GM19455 (cell line): Measurements from ENCODE around the gene LPP.

Source experiments
- ATAC-seq: cut with Tn5 transposase; IDR thresholded peaks from one replicate; pipeline ENCODE4 v1.9.1; 2021; ENCODE audit not compliant: unreplicated experiment

Gene LPP

DNA sequence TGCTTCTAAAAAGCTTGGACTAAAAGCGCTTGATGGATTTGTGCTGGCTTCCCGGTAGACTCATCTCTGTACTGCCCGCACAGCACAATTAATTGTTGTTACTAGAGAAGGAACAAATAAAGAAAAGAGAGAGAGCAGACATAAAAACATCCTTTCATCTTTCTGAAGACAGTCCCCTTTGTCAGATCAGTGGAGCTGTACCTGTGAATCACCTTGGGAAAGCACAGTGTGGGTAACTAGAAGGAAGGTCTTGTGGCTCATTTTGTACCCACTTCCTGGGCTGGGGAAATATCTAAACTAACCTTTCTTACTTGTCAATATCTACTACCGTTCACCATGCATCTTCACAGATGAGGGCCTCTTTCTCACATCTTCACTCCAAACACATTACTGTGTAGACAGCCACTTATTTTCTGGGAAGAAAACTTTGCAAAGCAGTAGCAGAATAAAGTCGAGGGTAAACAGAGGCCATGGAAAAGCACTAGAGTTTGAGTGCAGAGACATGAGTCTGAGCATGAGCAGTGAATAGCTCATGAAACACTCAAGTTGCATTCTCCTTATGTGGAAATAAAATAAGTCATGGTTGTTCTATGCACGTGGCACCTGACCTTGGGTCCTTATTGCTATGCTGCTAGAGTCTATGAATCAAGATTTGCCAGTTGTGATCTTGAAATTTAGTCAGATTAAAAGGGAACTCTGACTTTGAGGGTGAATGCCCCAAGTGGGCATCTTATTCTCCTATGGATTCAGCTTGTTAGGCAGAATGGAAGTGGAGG is 169.3 kb downstream of the LPP start:
- ATAC-seq: no peak

- ATAC-seq: no peak
These were observed 172.2 kb downstream of the LPP start for GRCh38 chr3:188326111-188326510.

DNA sequence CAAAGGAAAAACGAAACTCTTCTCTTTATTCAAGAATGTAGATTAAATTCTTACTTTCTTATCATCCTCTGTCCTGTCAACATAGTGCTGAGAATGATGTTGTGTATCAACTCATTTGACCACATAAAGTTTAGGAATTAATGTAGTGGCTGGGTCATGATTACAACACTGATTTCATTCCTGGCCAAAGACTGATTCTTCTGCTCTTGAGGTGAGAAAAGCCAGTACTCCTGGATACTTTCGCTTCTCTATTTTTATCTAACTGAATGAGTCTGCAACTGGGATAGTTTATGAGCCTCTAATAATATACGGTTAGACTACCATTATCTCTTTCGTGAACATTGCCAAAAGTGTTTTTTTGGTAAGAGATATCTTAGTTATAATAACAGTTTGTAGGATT is 173.0 kb downstream of the LPP start:
- ATAC-seq: no peak

DNA sequence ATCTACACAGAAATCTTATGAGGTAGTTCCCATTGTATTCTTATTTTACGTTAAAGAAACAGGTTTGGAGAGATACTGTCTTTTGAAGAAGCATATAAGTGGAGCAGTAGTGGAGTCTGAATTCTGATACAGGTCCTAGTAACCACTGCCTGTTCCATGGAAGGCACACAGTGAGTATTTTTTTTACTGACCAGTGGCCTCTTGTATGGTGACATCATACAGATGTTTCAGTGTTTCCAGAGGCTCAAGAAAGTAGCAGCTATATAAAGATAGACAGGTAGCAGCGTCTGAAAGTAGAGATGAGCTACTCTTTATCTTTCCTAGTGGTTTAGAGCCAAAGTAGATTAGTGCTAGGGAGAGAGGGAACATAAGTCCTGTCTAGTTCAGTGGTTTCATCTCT is 173.5 kb downstream of the LPP start:
- ATAC-seq: no peak

GRCh38 chr3:188330138-188330537 is 176.2 kb downstream of the LPP start:
- ATAC-seq: no peak

GRCh38 chr3:188331166-188331565 is 177.2 kb downstream of the LPP start:
- ATAC-seq: no peak

- no peak for ATAC-seq
These were observed 178.1 kb downstream of the LPP start for GRCh38 chr3:188332085-188332484.

- no peak for ATAC-seq
These were observed 181.7 kb downstream of the LPP start for GRCh38 chr3:188335656-188336055.

- no peak for ATAC-seq
These were observed 182.2 kb downstream of the LPP start for GRCh38 chr3:188336178-188336577.

- no peak for ATAC-seq
These were observed 183.3 kb downstream of the LPP start for GRCh38 chr3:188337232-188337631.

- no peak for ATAC-seq
These were observed 184.1 kb downstream of the LPP start for GRCh38 chr3:188338086-188338485.

- no peak for ATAC-seq
These were observed 185.7 kb downstream of the LPP start for GRCh38 chr3:188339410-188340295.

DNA sequence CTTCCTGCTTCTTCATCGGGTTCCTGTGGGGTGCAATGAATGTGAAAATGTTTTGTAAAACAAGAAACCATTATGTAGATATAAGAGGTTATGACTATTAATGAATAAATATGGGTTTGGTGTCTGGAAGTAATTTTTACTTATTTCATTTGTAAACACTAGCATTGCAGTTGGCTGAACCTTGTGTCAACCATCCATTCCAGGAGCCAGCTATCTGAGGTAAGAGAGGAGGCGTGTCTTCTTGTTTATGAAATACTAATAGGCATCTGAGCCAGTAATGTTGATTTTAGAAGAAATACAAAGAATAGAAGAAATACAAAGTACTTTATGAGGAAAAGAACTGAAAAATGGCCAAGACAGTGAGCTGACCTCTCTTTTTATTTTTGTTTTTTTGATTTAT is 187.5 kb downstream of the LPP start:
- no peak for ATAC-seq

GRCh38 chr3:188342991-188343732 is 189.2 kb downstream of the LPP start:
- ATAC-seq: no peak

DNA sequence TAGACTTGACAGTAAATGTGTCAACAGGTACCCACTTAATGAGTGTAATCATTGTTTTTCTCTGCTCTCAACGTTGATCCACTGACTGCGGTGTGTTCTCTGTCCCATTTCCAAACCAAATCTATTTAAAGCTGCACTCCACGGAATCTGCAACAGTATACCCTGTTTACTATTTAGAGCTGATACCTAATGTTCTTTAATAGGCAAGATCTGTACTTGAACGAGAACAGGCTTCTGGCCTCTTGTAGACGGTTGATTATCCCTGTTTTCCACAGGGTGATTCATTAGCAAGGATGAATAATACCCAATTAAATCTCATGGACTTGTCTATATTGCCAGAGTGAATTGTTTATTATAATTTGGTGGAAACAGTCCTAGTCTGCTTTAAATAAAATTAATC is 189.9 kb downstream of the LPP start:
- ATAC-seq: no peak

DNA sequence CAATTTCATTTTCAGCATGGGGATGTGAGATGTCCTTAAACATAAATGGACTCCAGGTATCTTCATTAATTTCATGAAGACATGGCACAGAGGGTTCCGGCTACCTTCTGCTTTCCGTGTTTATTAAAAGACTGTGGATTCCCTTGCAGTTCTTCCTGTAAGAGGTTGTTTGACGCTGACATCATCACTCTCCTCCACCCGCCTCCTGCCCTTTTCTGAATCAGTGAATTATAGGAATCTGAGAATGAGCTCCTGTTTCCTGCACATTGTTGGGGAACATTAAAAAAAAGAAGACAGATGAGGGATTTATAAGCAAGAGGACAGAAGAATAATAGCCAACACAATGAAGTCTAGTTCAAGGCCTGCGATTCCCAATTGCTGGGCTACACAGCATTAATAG is 191.3 kb downstream of the LPP start:
- no peak for ATAC-seq

DNA sequence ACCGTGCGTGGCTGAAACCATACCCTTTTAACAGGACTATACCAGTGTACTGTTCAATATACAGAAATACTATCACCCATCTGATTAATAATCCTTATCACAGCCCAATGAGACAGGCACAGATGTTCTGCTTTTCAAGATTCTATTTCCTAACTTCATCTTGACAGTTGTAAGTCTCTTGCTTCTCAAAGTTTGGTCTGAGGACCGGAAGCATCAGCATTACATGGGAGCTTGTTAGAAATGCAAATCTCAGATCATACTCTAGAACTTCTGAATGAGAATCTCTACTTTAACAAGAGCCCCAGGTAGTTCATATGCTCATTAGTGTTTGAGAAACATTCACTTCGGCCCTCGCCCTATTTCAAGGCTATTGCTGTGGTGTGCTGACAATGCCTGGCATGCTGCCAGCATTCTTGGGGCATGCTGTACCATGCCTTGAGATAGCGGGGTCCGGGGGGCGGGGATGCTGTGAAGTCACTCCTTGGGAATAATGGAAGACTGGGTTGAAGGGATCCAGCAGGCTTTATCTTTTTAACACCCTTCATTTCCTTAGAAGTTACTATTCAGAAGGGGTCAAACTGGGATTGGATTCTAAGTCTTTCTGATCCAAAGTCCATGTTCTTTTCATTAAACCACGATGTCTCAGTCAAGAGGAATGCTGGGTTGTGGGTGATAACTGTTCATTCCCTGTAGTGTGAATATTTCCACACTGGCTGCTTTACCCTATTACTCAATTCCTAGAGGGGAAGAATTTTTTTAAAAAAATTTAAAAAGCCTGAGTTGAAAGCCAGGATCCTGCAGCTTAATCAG is 194.7 kb downstream of the LPP start:
- ATAC-seq: no peak

DNA sequence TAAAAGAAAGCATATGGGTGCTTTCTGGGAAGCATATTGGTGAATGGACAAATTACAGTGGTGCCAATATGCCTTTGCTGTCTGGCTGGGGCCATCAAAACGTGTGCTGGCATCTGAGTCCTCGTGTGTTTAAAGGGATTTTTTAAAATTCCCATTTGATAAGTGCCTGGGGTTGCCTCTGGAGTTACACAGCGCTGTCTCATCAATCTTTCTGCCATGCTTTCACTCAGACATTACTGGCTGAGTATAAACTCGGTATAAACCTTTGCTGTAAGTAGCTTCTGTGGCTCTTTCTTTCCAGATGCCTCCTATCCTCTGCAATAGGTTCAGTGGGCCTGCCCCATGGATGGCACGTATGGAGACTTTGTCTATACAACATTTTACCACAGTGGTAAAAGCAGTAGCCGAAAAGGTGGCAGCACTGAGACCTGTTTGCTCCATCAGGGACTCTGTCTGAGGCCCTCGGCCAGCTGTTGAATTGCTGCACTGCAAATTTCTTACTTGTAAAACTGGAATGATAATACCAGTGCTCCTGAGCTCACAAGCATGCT is 195.5 kb downstream of the LPP start:
- ATAC-seq: no peak

DNA sequence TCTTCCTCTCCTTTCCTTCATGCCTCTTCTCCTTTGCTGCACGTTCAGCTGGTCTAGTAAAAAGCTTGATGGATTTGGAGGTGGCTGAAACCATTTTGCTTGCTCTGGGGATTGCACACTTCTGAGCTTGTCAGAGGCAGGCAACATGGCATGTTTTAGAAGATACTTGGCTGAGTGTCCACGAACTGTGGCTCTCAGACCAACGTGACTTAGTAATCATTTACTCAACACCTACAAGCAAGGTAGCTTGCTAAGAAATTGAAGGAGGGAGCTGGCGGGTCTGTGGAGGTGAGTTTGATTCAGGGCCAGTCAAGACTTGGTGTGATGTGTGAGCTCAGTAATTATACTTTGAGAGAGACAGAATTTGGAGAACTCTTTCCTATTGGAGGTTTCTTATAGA is 196.0 kb downstream of the LPP start:
- no peak for ATAC-seq

DNA sequence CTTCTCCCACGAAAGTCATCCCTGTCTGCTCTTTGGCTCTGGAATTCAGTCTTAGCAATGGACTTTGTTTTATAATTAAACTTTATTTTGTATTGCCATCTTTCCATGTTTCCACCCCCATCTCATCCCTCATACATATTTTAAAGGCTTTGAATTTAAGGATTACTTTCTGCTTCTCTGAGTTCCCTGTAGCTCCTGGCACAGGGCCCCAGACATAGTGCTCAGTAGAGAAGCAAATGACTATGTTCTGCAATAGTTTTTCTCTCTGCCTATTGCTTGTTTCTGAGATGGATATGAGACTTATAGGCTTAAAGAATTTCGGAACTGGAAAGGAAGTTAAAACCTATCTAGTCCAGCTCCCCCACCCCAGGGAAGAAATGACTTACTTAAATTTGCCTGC is 197.0 kb downstream of the LPP start:
- ATAC-seq: no peak
